Omental fat pad (tissue), 4 donors: ENCODE data around the gene CCDC183. TPM values are rescaled to one million over a fixed set of nuclear protein-coding genes. Genes with fewer than 3 reads are reported as not detected.

Source experiments
- ATAC-seq: fragments of 150-250 bp; one replicate; pipeline ENCODE4 v1.9.1; 2016; ENCODE audit warnings: mild to moderate bottlenecking, moderate library complexity; ENCODE audit not compliant: low FRiP score
- DNase-seq: peaks from one replicate; pipeline ENCODE4 v3.0.0-alpha.2; 2019; ENCODE audit warnings: low spot score
- CTCF ChIP-seq, 3 donors: fragments of 450-650 bp; IDR thresholded peaks; one replicate each; pipeline ENCODE4 v1.5.1; 2016 to 2017; ENCODE audit warnings: antibody characterized with exemption in 3 of 3, mild to moderate bottlenecking in 3 of 3, moderate library complexity in 2 of 3
- total RNA-seq, 4 donors: library from RNA; depleted of rRNA; stranded (reverse); fragments of >200 nt; gene quantifications; one replicate each; pipeline ENCODE4 v1.1.0, GENCODE V29; 2016

Gene CCDC183
- total RNA-seq, 4 donors from 2014 or later: 1.5 to 2.8 (median 1.9) TPM

GRCh38 chr9:136769710-136770191 lies 26.4 kb upstream of the CCDC183 start:
- ATAC-seq: no peak
- DNase-seq: no peak
- TF ChIP-seq CTCF (IDR thresholded peaks at IDR 0.05): no peak

- no peak for ATAC-seq
- TF ChIP-seq CTCF (IDR thresholded peaks at IDR 0.05): no peak
- no peak for DNase-seq
These were observed 24.2 kb upstream of the CCDC183 start for GRCh38 chr9:136771907-136772415.

- TF ChIP-seq CTCF (IDR thresholded peaks at IDR 0.05): no peak
- DNase-seq: no peak
- no peak for ATAC-seq
These were observed 22.6 kb upstream of the CCDC183 start for GRCh38 chr9:136773386-136774044.

GRCh38 chr9:136774416-136775045 lies 21.6 kb upstream of the CCDC183 start:
- ATAC-seq (no peak), DNase-seq (no peak)
- no peak for TF ChIP-seq CTCF (IDR thresholded peaks at IDR 0.05)

GRCh38 chr9:136775191-136775590 lies 20.9 kb upstream of the CCDC183 start:
- no peak for DNase-seq

GRCh38 chr9:136776947-136777346 lies 19.2 kb upstream of the CCDC183 start:
- no peak for ATAC-seq
- no peak for DNase-seq
- TF ChIP-seq CTCF (IDR thresholded peaks at IDR 0.05): no peak

More at GRCh38 chr9:136775191-136775590, 20.9 kb upstream of the CCDC183 start:
- ATAC-seq: no peak
- no peak for TF ChIP-seq CTCF (IDR thresholded peaks at IDR 0.05)
